Hepatocyte (in vitro differentiated cells): ENCODE measurements around the gene EIF3K.

Experiments used
- CTCF ChIP-seq: fragments of 200-600 bp; sonication (generic); IDR thresholded peaks from 2 replicates; pipeline ENCODE4 v1.5.1; 2016; ENCODE audit warnings: antibody characterized with exemption, mild to moderate bottlenecking; ENCODE audit not compliant: poor library complexity
- EZH2 ChIP-seq: fragments of 200-600 bp; sonication (generic); IDR thresholded peaks from 2 replicates; pipeline ENCODE4 v1.6.1; 2016; ENCODE audit warnings: antibody characterized with exemption, mild to moderate bottlenecking, borderline replicate concordance
- EZH2phosphoT487 ChIP-seq: fragments of 200-600 bp; sonication (generic); IDR thresholded peaks from one replicate; pipeline ENCODE4 v1.6.1; 2018; ENCODE audit warnings: antibody characterized with exemption, mild to moderate bottlenecking, low read depth, moderate library complexity; ENCODE audit not compliant: unreplicated experiment, severe bottlenecking

DNA sequence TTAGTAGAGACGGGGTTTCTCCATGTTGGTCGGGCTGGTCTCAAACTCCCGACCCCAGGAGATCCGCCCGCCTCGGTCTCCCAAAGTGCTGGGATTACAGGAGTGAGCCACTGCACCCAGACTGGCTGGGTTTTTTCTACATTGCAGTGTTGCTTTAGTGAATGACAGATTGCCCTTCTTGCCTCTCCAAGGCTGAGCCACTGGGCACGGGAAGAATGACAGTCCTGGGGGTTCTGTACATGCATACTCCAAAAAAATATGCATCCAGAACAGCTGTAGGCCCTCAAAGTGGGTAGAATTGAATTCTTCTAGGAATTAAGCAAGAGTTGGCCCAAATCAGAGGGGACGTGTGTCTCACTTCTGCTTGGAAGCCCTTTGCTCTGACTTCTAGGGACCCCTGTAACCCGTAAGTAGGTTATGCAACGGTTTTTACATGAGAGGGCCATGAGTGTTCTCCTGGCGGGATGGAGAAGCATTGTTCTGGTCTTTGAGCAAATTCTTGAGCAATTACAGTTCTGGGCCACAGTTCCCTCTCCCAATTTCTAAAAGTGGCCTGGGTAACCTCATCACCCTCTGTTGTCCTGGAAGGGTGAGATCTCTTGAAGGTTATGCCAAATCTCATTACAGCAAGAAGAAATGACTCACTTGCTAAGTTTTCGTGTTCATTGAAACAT lies 32.1 kb downstream of the EIF3K start:
- TF ChIP-seq CTCF: no peak
- no peak for TF ChIP-seq EZH2
- no peak for TF ChIP-seq EZH2phosphoT487
